HepG2 (cell line): Measurements from ENCODE around the gene PNKD.

Experiments used
- CREB1 ChIP-seq, 2 experiments: fragments of 450-650 bp in 1 of 2; IDR thresholded peaks; 2 replicates each; pipeline ENCODE4 v1.6.1; 2016 to 2017; ENCODE audit warnings: control low read depth in 1 of 2, mild to moderate bottlenecking in 1 of 2, missing compliant biosample characterization in 1 of 2, missing genetic modification characterization in 1 of 2
- DNMT3B ChIP-seq: conservative IDR thresholded peaks from 2 replicates; pipeline ENCODE4 v1.6.1; 2016; ENCODE audit warnings: missing biosample characterization, control low read depth
- FOXJ3 ChIP-seq: sonication (generic); formaldehyde crosslinking; IDR thresholded peaks from 2 replicates; pipeline ENCODE4 v1.4.0; 2020; ENCODE audit warnings: missing genetic modification reagents, mild to moderate bottlenecking, borderline replicate concordance
- HDAC2 ChIP-seq: sonication (generic); formaldehyde crosslinking; IDR thresholded peaks from 2 replicates; pipeline ENCODE4 v1.4.0; 2020; ENCODE audit warnings: missing genetic modification reagents
- WIZ ChIP-seq: sonication (generic); formaldehyde crosslinking; IDR thresholded peaks from 2 replicates; pipeline ENCODE4 v1.5.1; 2020; ENCODE audit warnings: mild to moderate bottlenecking, missing genetic modification reagents
- ZBTB7B ChIP-seq: sonication (generic); formaldehyde crosslinking; IDR thresholded peaks from 2 replicates; pipeline ENCODE4 v1.4.0; 2020; ENCODE audit warnings: missing genetic modification reagents
- ZNF317 ChIP-seq: sonication (generic); formaldehyde crosslinking; IDR thresholded peaks from 2 replicates; pipeline ENCODE4 v1.5.0; 2020; ENCODE audit warnings: mild to moderate bottlenecking, missing genetic modification reagents
- ZNF44 ChIP-seq: sonication (generic); formaldehyde crosslinking; IDR thresholded peaks from 2 replicates; pipeline ENCODE4 v1.5.1; 2020; ENCODE audit warnings: mild to moderate bottlenecking, missing genetic modification reagents
- ZNF530 ChIP-seq: sonication (generic); formaldehyde crosslinking; IDR thresholded peaks from 2 replicates; pipeline ENCODE4 v1.5.0; 2020; ENCODE audit warnings: low read depth, mild to moderate bottlenecking, missing genetic modification reagents
- TF ChIP-seq, protein P1 (sequence below): sonication (generic); formaldehyde crosslinking; IDR thresholded peaks from 2 replicates; pipeline ENCODE4 v1.4.0; 2020; ENCODE audit warnings: low read depth, mild to moderate bottlenecking, missing genetic modification reagents

DNA sequence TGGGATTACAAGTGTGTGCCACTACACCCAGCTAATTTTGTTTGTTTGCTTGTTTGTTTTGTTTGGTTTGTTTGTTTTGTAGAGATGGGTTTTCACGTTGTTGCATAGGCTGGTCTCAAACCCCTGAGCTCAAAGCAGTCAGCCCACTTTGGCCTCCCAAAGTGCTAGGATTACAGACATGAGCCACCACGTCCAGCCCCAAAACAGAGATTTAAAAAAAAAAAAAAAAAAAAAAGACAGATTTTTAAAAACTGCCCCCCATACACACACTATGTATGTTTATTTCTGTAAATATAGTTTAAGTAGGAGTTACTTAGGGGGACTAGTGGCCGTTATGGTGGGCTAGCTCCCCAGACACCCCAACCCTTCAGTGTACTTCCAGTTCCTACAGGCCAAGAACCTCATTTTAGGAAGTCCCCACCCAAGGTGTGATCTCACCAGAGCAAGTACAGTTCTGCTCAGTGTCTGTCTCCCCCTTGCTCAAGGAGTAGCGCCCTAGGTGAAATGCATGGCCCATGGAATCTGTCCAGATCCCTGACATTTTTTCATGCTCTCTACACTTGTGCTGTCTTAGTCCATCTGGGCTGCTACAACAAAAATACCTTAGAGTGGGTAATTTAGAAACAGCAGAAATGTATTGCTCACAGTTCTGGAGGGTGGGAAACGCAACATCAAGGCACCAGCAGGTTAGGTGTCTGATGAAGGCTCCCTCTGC lies 23.6 kb downstream of the PNKD start:
- TF ChIP-seq CREB1 (IDR thresholded peaks at IDR 0.05) (no peak), CREB1 (CRISPR knock-in tag; IDR thresholded peaks at IDR 0.05) (no peak; the same call in 1 of the 2 replicates), WIZ (CRISPR knock-in tag) (no peak), HDAC2 (no peak), ZNF317 (CRISPR knock-in tag) (no peak; the same call in 1 of the 2 replicates), DNMT3B (CRISPR knock-in tag) (no peak), ZNF44 (no peak), FOXJ3 (CRISPR knock-in tag) (0 out of 2 replicates have a peak, but pooled peaks have one; percentile 21), ZNF530 (CRISPR knock-in tag) (no peak), ZBTB7B (no peak)
- TF ChIP-seq, protein P1, sequence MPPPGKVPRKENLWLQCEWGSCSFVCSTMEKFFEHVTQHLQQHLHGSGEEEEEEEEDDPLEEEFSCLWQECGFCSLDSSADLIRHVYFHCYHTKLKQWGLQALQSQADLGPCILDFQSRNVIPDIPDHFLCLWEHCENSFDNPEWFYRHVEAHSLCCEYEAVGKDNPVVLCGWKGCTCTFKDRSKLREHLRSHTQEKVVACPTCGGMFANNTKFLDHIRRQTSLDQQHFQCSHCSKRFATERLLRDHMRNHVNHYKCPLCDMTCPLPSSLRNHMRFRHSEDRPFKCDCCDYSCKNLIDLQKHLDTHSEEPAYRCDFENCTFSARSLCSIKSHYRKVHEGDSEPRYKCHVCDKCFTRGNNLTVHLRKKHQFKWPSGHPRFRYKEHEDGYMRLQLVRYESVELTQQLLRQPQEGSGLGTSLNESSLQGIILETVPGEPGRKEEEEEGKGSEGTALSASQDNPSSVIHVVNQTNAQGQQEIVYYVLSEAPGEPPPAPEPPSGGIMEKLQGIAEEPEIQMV, result 0 out of 2 replicates have a peak, but pooled peaks have one; percentile 9
